GM12878 (cell line): ENCODE measurements around the gene LRRC27. TPM values are rescaled to one million over a fixed set of nuclear protein-coding genes. Genes with fewer than 3 reads are reported as not detected.

Source experiments
- ATAC-seq: fragments of 200-7000 bp; cut with Tn5 transposase; 3 replicates; pipeline ENCODE4 v1.9.1; 2020; ENCODE audit warnings: mild to moderate bottlenecking, moderate library complexity
- BruUV-seq: library from RNA; stranded (reverse); fragments of 400-500 nt; replicated peaks from 2 replicates; lab custom pipeline; 2021; lab: Mats Ljungman, UMichigan
- CTCF ChIA-PET: fragments of 300-600 bp; sonication (Branson Sonifier 250); formaldehyde crosslinking; extraction: SDS; loops from one replicate; lab custom pipeline; 2021; ENCODE audit warnings: inconsistent platforms; lab: Yijun Ruan, JAX
- POLR2A ChIA-PET: fragments of 350-600 bp; formaldehyde crosslinking; extraction: SDS; loops from one replicate; lab custom pipeline; 2021; ENCODE audit warnings: inconsistent platforms; lab: Charles Lee
- RAD21 ChIA-PET: fragments of 300-600 bp; sonication (Branson Sonifier 250); formaldehyde crosslinking; loops from one replicate; lab custom pipeline; 2023; ENCODE audit warnings: antibody characterized with exemption; ENCODE audit not compliant: unreplicated experiment; lab: Charles Lee
- SMC1A ChIA-PET: fragments of 300-600 bp; sonication (Branson Sonifier 250); formaldehyde crosslinking; loops from one replicate; lab custom pipeline; 2023; ENCODE audit not compliant: unreplicated experiment, uncharacterized antibody; lab: Charles Lee
- DNase-seq: peaks from one replicate; pipeline ENCODE4 v3.0.0-alpha.2; 2011; ENCODE audit warnings: low read depth, low spot score
- FAIRE-seq: peaks from 3 replicates; lab custom pipeline; 2011; peaks lifted over from hg19 to GRCh38; lab: Jason Lieb, UNC
- H2AFZ ChIP-seq: 2 replicates; pipeline ENCODE4 v1.6.0; 2011; ENCODE audit warnings: low read depth, low read length, control low read depth; ENCODE audit not compliant: control insufficient read depth
- H3K27ac ChIP-seq: 2 replicates; pipeline ENCODE4 v1.5.1; 2011; ENCODE audit warnings: control low read depth; ENCODE audit not compliant: control insufficient read depth, insufficient read depth
- H3K27me3 ChIP-seq, 2 experiments: replicated peaks in 1 of 2; 2 replicates each; pipeline versions ENCODE4 v1.6.0 to v1.6.1; 2011; ENCODE audit warnings: low read length in 1 of 2; ENCODE audit not compliant: control insufficient read depth in 2 of 2, insufficient read depth in 2 of 2
- H3K36me3 ChIP-seq, 2 experiments: 2 replicates each; pipeline ENCODE4 v1.5.1; 2011; ENCODE audit warnings: low read length in 1 of 2; ENCODE audit not compliant: control insufficient read depth in 2 of 2, insufficient read depth in 2 of 2
- H3K4me1 ChIP-seq: 2 replicates; pipeline ENCODE4 v1.6.1; 2011; ENCODE audit warnings: mild to moderate bottlenecking, low read length, moderate library complexity, mixed read lengths; ENCODE audit not compliant: control insufficient read depth, insufficient read depth
- H3K4me2 ChIP-seq: 2 replicates; pipeline ENCODE4 v1.6.0; 2011; ENCODE audit warnings: control low read depth; ENCODE audit not compliant: control insufficient read depth, insufficient read depth
- H3K4me3 ChIP-seq: fragments of 200-600 bp; sonication (generic); 2 replicates; pipeline ENCODE4 v1.5.1; 2016
- H3K79me2 ChIP-seq: 2 replicates; pipeline ENCODE4 v1.6.0; 2011; ENCODE audit warnings: low read length; ENCODE audit not compliant: control insufficient read depth, insufficient read depth
- H3K9ac ChIP-seq: 2 replicates; pipeline ENCODE4 v1.8.0; 2011; ENCODE audit warnings: low read length, control low read depth, mixed read lengths; ENCODE audit not compliant: control insufficient read depth, insufficient read depth
- H3K9me3 ChIP-seq: replicated peaks from 3 replicates; pipeline ENCODE4 v1.5.1; 2011; ENCODE audit warnings: mild to moderate bottlenecking, low read length; ENCODE audit not compliant: control insufficient read depth, insufficient read depth
- H4K20me1 ChIP-seq: 2 replicates; pipeline ENCODE4 v1.6.0; 2011; ENCODE audit not compliant: control insufficient read depth, insufficient read depth
- CHD4 ChIP-seq: fragments of 200-600 bp; sonication (generic); IDR thresholded peaks from 2 replicates; pipeline ENCODE4 v1.6.1; 2016; ENCODE audit warnings: mild to moderate bottlenecking
- CREB1 ChIP-seq: IDR thresholded peaks from 2 replicates; pipeline ENCODE4 v1.6.1; 2012; ENCODE audit warnings: low read depth, mild to moderate bottlenecking, inconsistent platforms
- CUX1 ChIP-seq: IDR thresholded peaks from 2 replicates; pipeline ENCODE4 v1.6.1; 2012; ENCODE audit warnings: improper control_type of control experiment, low read depth, low read length; ENCODE audit not compliant: insufficient replicate concordance
- IRF4 ChIP-seq: IDR thresholded peaks from 2 replicates; pipeline ENCODE4 v1.6.1; 2011; ENCODE audit warnings: low read depth, low read length
- MTA2 ChIP-seq: fragments of 450-650 bp; IDR thresholded peaks from 2 replicates; pipeline ENCODE4 v1.6.1; 2016; ENCODE audit warnings: low read depth, mild to moderate bottlenecking, moderate library complexity
- PAX5 ChIP-seq: IDR thresholded peaks from 2 replicates; pipeline ENCODE4 v1.6.1; 2011; ENCODE audit warnings: low read depth, low read length, borderline replicate concordance
- RBBP5 ChIP-seq: fragments of 200-600 bp; sonication (generic); conservative IDR thresholded peaks from 2 replicates; pipeline ENCODE4 v1.6.1; 2016
- SKIL ChIP-seq: fragments of 450-650 bp; IDR thresholded peaks from 2 replicates; pipeline ENCODE4 v1.6.1; 2017; ENCODE audit warnings: mild to moderate bottlenecking, low read depth, inconsistent platforms; ENCODE audit not compliant: poor library complexity, severe bottlenecking
- SMAD5 ChIP-seq: IDR thresholded peaks from 2 replicates; pipeline ENCODE4 v1.6.1; 2016; ENCODE audit warnings: antibody characterized with exemption, low read depth
- SP1 ChIP-seq: IDR thresholded peaks from one replicate; pipeline ENCODE4 v1.6.1; 2011; ENCODE audit warnings: low read depth, low read length
- TAF1 ChIP-seq: IDR thresholded peaks from 2 replicates; pipeline ENCODE4 v1.6.1; 2011; ENCODE audit warnings: mild to moderate bottlenecking, low read depth, low read length, borderline replicate concordance
- TCF12 ChIP-seq: IDR thresholded peaks from 2 replicates; pipeline ENCODE4 v1.6.1; 2011; ENCODE audit warnings: low read depth, mild to moderate bottlenecking, low read length
- WGBS: methylation state at CpG from one replicate; pipeline ENCODE4 v1.1.6; 2016; ENCODE audit warnings: low lambda C conversion rate; ENCODE audit not compliant: insufficient replicate concordance, insufficient coverage; ENCODE audit errors: missing lambda C conversion rate; 5-methylcytosine and 5-hydroxymethylcytosine counted together
- in situ Hi-C: fragments of 300-500 bp; cut with MboI; formaldehyde crosslinking; loops from 9 replicates; pipeline ENCODE4 v1.14.3; 2018; ENCODE audit warnings: mixed read lengths
- intact Hi-C: fragments of 100-400 bp; cut with micrococcal nuclease; formaldehyde crosslinking; loops from one replicate; pipeline ENCODE4 v1.14.2; 2022; ENCODE audit not compliant: unreplicated experiment
- polyA plus RNA-seq, 11 experiments: library from polyadenylated mRNA; depleted of rRNA in 4 of 11; unstranded in 6 of 11; stranded (reverse) in 5 of 11; fragments of >200 nt; fragmentation: Nextera tagmentation in 4 of 11; fragmentation: Illumina TruSeq in 1 of 11; extraction: Ambion mirVana in 4 of 11; extraction: Trizol in 1 of 11; gene quantifications; 1 replicate in 1 of 11; 2 replicates in 10 of 11; pipeline versions ENCODE4 v1.2.1 to v1.2.3, GENCODE V29; 2011 to 2016; ENCODE audit warnings: inconsistent platforms in 2 of 11, missing spikeins in 2 of 11, low read depth in 1 of 11
- total RNA-seq, 4 experiments: library from RNA; depleted of rRNA in 3 of 4; stranded (reverse); fragments of >200 nt in 3 of 4; fragmentation: Illumina TruSeq in 1 of 4; extraction: Trizol in 1 of 4; gene quantifications; 2 replicates each; pipeline versions ENCODE4 v1.2.1 to v1.2.3, GENCODE V29; 2013 to 2021
- TF ChIP-seq, protein P1 (sequence below): fragments of 450-650 bp; conservative IDR thresholded peaks from 2 replicates; pipeline ENCODE4 v1.6.1; 2017; ENCODE audit warnings: mild to moderate bottlenecking, moderate library complexity

The LRRC27 gene
- total and polyA plus RNA-seq, 10 of the 15 experiments (the other 5 are each of a cell fraction or from before 2014, with no cell fraction given) = 0.48 to 6.9 (median 4.7) TPM

DNA sequence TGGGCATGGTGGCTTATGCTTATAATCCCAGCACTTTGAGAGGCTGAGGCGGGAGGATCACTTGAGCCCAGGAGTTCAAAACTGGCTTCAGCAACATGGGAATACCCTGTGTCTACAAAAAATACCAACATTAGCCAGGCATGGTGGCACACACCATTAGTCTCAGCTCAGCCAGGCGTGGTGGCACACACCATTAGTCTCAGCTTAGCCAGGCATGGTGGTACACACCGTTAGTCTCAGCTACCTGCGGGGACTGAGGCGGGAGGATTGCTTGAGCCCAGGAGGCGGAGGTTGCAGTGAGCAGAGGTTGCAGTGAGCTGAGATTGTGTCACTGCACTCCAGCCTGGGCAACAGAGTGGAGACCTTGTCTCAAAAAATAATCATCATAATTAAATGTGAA is 9.0 kb downstream of the LRRC27 start:
- no TSS peak for BruUV-seq
- intact Hi-C loops = no loop called here
- in situ Hi-C loops = no loop called here
- H3K9me3 ChIP-seq = no peaks in the 10 kb centered on the region
- H2AFZ ChIP-seq = no peak overlapping the region
- H3K27ac ChIP-seq = no peak overlapping the region
- ATAC-seq = no peak
- no peaks in the 10 kb centered on the region for H4K20me1 ChIP-seq
- FAIRE-seq = no peak
- SMC1A ChIA-PET = no interaction called here
- no peak overlapping the region for H3K4me3 ChIP-seq
- POLR2A ChIA-PET = interaction anchor here (0.6 kb wide), 1 partner anchor 116 kb away, joined by 3 read pairs; no protein-coding TSS in a partner anchor
- H3K36me3 ChIP-seq = no peaks in the 10 kb centered on the region; a peak in 1 of 4 replicates
- RAD21 ChIA-PET = no interaction called here
- no peak for DNase-seq
- no peak overlapping the region for H3K4me2 ChIP-seq
- H3K4me1 ChIP-seq = peaks cover 6% of the 10 kb centered on the region
- WGBS = 20% methylated on average over 6 of the region's 6 CpGs
- CTCF ChIA-PET = no interaction called here
- TF ChIP-seq SMAD5 (no peak), TAF1 (no peak), TCF12 (no peak), CHD4 (no peak), MTA2 (no peak), SKIL (no peak), SP1 (no peak), CREB1 (no peak), CUX1 (no peak), PAX5 (no peak), IRF4 (no peak), RBBP5 (no peak)
- TF ChIP-seq, protein P1, sequence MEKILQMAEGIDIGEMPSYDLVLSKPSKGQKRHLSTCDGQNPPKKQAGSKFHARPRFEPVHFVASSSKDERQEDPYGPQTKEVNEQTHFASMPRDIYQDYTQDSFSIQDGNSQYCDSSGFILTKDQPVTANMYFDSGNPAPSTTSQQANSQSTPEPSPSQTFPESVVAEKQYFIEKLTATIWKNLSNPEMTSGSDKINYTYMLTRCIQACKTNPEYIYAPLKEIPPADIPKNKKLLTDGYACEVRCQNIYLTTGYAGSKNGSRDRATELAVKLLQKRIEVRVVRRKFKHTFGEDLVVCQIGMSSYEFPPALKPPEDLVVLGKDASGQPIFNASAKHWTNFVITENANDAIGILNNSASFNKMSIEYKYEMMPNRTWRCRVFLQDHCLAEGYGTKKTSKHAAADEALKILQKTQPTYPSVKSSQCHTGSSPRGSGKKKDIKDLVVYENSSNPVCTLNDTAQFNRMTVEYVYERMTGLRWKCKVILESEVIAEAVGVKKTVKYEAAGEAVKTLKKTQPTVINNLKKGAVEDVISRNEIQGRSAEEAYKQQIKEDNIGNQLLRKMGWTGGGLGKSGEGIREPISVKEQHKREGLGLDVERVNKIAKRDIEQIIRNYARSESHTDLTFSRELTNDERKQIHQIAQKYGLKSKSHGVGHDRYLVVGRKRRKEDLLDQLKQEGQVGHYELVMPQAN = no peak
- no peaks in the 10 kb centered on the region for H3K79me2 ChIP-seq
- no peak overlapping the region for H3K9ac ChIP-seq
- H3K27me3 ChIP-seq = no peaks in the 10 kb centered on the region
